GM21825 (cell line): ENCODE measurements around the gene KIF13A.
"Not testable (repeated sequence)": the region's sequence is repeated elsewhere in the genome, so short reads cannot be mapped to it uniquely, and the experiment has no call there.

Experiments
- ATAC-seq: cut with Tn5 transposase; IDR thresholded peaks from one replicate; pipeline ENCODE4 v1.9.1; 2021; ENCODE audit warnings: mild to moderate bottlenecking, moderate library complexity; ENCODE audit not compliant: unreplicated experiment

The KIF13A gene

GRCh38 chr6:17999425-17999824 is 12.0 kb upstream of the KIF13A start:
- ATAC-seq: no peak

DNA sequence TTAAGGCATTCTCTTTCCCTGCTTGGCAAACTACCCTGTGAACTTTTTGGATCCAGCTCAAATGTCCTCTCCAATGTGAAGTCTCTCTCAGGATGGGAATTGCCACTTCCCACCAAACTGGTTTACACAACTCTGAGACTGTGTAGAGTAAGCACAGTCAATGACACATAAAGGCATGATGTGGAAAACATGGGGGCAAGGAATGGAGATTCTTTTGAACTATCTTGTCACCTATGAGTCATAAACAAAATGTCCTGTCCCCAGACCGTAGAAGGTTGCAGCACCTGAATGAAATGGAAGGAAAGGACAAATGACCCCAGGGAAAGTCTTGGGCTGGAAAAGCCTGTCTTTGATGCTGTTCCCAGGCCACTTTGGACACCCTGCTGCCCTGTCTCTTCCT is 11.0 kb upstream of the KIF13A start:
- ATAC-seq: no peak

GRCh38 chr6:17998003-17998402 is 10.6 kb upstream of the KIF13A start:
- no peak for ATAC-seq

- ATAC-seq: no peak
These were observed 8.0 kb upstream of the KIF13A start for GRCh38 chr6:17995414-17995813.

DNA sequence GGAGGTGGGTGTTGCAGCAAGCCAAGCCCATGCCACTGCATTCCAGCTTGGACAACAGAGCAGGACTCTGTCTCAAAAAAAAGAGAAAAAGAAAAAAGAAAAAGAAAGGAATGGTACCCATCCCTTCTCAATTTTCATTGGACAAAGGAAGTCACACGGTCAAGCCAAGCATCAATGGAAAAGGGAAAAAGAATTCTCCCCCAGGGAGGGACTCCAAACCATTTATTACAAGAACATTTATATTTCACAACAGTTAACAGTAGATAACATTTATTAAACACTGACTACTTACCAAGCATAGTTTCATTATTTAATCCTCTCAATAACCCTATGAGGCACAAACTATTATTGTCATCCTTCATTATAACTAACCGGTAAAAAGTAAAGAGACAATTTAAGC is 6.6 kb upstream of the KIF13A start:
- ATAC-seq: no peak

DNA sequence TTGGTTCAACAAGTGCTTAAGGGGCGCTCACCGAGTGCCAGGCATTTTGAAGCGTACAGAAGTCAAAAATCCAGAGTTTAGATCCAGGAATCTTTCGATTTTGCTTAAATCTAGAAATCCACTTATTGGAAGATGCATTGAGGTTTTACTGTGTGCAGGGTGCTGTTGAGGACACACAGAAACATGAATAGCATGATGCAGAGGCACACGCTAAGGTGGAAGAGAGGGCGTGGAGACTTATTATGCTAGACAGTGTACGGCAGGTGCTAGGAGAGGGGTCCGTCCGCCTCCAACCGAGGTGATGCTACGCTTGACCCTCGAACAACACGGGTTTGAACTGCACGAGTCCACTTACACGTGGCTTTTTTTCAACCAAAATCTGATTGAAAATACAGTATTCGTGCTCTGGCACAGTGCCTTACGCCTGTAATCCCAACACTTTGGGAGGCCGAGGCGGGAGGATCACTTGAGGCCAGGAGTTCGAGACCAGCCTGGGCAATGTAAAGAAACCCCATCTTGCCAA is 1.0 kb upstream of the KIF13A start:
- no peak for ATAC-seq

GRCh38 chr6:17987697-17988421 is 424 bp upstream of the KIF13A start:
- ATAC-seq: peak; percentile 79

DNA sequence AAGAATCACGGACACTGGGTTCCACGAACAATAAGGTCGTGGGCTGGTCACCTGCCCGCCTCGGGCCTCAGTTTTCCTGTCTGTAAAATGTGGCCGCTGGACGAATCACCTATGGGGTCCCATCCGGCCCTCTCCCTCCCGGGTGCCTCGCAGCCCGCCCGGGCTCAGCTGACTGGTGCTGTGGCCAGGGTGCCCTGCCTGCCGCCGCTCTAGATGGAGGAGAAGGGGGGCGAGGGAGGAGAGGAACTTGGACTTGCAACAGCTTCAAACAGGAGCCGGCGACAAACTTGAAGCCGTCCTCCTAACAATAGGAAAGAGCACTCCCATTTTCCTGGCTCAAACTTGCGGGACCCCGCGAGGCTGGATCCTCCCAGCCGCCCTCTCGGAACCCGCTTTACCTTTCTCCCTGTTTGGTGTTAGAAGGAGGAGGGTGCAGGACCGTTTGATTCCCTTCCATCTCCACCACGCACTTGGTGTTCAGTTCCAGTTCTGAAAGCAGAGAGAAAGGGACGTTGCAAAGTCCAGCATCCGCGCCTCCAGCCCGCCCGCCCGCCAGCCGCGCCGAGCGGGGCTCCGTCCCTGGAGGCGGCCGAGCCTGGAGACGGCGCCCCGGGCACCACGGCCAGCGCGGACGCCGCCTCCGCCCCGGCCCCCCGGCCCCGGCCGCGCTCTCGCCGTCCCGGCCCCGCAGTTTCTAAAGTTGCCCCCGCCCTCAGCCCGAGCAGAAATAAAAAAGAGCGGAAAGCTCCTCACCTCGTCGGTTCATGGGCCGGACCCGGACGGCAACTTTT is 584 bp downstream of the KIF13A start:
- peak; percentile 10 for ATAC-seq

- ATAC-seq: no peak
These were observed 1.3 kb downstream of the KIF13A start for GRCh38 chr6:17985934-17986655.

DNA sequence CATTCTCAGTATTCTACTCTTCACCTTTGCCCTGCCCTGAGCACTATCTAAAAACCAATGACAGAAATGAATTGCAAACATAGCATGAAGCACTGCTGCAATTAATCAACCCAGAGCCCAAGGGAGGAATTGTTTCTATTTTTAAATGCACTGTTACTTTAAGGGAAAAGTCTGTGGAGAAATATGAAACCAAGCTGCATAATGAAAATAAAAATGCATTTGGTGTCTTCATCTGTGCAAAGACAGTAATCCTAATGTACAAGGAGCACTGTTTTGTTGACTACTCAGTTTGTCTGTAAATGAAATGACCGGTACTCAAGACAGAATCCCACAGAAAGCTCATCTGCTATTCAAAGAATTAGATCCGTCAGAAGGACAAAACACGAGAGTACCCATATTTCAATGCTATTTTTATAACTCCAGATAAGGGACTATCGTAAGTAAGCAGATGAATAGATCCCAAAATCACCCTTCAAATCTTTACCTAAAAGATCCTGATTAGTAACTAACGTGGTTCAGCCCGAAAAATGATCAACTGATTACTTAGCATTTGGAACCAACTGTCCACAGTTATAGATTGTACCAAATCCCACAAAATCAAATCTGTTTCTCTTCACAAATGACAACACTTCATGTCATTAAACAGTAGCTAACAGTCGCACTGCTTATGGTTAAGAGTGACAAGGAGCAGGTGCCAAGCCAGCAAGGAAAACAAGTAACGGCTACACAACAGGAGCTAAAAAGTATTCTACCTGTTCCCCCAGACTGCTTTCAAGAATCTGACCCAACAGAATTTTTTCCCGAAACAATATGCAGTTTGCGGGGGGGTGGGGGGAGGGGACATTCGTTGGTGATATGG is 2.4 kb downstream of the KIF13A start:
- ATAC-seq: no peak

DNA sequence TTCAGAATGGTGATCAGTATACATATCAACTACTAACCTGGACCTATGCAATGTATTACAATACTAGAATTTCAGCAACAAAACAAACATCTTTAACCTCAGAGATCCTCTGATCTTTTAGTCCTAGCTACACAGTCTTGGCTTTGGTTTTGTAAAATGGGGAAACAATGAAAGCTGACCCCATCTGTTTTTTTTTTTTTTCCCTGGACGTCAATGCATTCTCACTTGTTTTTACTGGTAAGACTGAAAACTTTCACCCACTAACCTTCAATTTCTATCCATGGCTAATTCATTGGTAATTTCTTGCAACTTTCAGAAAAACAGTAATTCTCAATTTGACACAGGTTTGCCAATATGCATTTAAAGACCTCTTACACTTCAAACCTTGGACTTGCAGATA is 3.0 kb downstream of the KIF13A start:
- ATAC-seq: no peak

DNA sequence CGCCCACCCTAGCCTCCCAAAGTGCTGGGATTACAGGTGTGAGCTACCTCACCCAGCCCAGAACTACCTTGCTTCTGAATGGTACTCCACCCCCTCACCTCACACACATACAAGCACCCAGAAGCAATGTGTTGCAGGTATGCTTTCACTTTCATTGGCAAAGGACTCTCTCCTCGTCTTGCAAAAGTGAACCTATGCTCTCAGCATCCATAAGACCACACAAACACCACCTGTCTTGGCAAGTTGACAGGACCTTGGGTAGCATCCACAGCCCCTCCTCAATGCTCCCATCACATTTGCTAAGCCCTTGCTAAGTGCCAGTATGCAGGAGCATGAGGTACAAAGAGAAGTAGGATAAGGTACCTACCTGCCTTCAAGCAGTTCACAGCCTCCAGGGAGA is 3.7 kb downstream of the KIF13A start:
- ATAC-seq: no peak

DNA sequence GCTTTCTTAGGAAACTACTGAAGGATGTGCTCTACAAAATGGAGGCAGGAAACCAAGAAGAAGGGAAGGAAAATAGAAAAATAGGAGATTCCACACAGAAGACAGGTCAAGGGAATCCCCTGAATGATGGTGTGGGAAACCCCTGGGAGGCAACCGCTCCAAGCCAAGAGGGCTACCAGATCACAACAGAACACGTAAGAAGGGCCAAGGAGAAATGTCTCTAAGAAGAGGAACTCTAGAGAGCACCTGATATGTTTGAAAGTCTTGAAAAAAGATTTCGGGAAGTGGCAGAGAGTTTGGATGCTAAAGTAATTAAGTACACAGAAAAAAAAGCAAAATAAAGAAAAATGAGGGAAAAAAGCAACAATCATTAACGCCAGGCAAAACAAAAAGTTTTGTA is 7.1 kb downstream of the KIF13A start:
- ATAC-seq: no peak

GRCh38 chr6:17979479-17979878 is 8.0 kb downstream of the KIF13A start:
- ATAC-seq: no peak

DNA sequence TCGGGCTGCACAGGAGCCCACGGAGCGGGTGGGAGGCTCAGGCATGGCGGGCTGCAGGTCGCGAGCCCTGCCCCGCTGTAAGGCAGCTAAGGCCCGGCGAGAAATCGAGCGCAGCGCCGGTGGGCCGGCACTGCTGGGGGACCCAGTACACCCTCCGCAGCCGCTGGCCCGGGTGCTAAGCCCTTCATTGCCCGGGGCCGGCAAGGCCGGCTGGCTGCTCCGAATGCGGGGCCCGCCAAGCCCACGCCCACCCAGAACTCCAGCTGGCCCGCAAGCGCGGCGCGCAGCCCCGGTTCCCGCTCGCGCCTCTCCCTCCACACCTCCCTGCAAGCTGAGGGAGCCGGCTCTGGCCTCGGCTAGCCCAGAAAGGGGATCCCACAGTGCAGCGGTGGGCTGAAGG is 11.2 kb downstream of the KIF13A start:
- not testable (repeated sequence) for ATAC-seq

- ATAC-seq: no peak
These were observed 12.7 kb downstream of the KIF13A start for GRCh38 chr6:17974570-17975368.

GRCh38 chr6:17972978-17973622 is 14.3 kb downstream of the KIF13A start:
- ATAC-seq: no peak

- no peak for ATAC-seq
These were observed 15.1 kb downstream of the KIF13A start for GRCh38 chr6:17972074-17972952.
